Limb (tissue), 2 donors: ENCODE data around the gene RAB6A.
A peak's percentile ranks its signal among the peaks of the same experiment; 100 is the strongest.
"Not testable (repeated sequence)": the region's sequence is repeated elsewhere in the genome, so short reads cannot be mapped to it uniquely, and the experiment has no call there.

Experiments used
- DNase-seq, 2 donors: peaks; one replicate each; pipeline ENCODE4 v3.0.0-alpha.2; 2016; ENCODE audit errors: extremely low spot score in 2 of 2

Gene RAB6A

DNA sequence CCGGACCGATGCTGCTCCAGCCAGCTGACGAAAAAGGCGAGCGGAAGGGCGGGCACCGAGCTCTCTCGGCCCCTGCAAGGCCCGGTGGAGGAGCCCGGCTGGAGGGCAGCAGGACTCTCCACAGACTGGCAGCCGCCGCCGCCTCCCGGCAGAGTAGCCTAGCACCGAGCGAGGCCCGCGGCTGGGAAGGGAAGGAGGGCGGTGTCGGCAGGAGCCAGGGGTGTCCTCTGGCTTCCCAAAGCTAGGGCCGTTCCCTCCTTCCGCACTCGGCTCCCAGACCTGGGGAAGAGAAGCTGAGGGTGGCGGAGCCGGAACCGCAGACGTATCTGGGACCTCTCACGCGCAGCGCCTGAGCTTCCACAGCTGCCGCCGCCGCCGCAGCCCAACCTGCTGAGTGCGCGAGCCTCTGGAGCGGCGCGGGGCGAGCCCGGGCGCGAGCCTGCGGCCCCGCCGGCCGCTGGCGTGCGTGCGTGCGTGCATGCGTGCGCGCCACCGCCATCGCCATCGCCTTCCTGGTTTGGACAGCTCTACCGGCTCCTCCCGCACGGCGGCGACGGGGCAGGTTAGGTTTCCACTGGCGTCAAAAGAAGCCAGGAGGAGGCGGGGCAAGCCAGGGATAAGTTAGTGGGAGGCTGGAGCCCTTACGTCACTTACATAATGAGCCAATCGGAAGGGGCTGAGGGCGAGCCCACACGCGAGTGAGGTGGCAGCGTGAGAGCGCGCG, at the start of gene RAB6A:
Gene RAB6A, minus strand, starts transcription at position 396 of the 724 bp plus-strand sequence. CDS start 439 bp downstream, outside the sequence.
- peak; percentile 100 for DNase-seq

- DNase-seq, result no peak
Observed at GRCh38 chr11:73810637-73811036, 49.8 kb upstream of the RAB6A start.

DNA sequence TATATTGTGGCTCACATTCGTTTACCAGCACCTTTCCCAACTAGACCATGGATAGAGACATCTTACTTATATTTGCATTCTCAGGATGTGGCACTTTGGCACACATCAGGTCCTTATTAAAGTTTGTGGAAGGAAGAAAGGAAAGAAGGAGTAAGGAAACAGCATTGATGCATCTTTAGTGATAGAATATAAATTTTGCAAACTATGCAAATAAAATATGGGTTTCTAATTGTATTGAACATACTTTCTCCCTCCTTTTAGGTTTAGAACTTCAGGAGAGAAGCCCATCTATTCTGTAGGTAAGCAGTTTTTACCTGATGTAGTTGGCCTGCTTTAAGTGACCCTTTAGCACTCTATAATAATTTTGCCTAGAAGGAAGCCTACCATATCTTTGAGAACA, 47.2 kb upstream of the RAB6A start:
- DNase-seq, result no peak

GRCh38 chr11:73804712-73805111, 43.8 kb upstream of the RAB6A start:
- DNase-seq, result no peak

DNA sequence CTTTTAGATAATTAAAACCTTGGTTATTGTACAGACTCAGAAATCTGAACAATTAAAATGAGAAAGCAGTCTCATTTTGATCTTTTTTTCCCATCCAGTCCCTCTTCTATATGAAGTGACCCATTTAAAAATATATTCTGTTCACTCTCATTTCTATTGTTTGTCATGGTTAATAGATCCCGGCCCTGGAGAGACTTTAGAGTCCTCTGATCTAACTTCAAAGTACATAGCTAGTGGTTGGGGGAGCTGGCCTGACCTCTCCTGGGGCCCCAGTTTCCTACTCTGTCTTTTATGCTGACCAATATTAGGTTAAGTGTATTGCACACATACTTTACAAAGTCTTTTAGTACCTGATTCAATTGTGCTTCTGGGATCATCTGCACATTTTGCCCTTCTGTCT, 40.3 kb upstream of the RAB6A start:
- no peak for DNase-seq

DNA sequence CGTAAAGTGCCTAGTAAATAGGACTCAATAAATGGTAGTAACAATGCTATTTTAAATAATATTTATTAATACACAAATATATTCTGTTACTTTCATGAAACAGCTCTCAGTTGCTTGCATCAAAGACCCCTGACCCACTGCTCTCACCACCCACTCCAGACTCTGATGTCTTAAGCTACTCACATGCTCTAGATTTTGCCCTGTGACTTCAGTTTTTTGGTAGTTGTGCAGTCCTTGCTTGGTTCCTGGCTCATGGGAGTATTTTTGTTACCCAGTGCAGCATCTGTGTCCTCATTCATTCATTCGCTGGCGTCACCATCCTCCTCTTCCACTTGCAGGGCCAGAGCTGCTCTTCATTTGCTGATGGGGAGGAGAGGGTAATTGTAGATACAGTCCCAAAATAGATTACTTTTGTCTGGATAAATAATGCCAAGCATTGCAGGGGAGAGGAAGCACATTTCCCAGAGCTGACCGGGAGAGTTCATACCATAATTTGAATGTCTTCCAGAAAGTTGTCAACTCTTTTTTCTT, 39.5 kb upstream of the RAB6A start:
- DNase-seq, result no peak

DNA sequence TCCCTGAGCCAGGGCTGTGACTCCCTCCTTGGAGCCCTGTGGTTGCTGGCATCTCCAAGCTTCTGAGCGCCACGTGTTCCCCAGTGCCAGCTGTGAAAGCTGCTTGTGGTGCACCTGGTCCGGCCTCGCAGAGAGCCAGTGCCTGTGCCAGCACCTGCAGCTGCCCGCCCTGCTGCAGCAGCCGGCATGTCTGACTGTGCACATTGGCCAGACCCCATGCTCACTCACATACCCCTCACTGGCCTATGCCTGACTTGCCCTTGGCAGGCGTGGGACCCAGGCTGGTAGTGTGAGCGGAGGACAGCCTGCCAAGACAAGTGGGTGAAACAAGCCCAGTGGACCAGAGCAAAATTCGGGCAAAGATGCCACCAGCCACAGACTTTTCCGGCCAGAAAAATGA, 36.6 kb upstream of the RAB6A start:
- DNase-seq, result no peak

DNA sequence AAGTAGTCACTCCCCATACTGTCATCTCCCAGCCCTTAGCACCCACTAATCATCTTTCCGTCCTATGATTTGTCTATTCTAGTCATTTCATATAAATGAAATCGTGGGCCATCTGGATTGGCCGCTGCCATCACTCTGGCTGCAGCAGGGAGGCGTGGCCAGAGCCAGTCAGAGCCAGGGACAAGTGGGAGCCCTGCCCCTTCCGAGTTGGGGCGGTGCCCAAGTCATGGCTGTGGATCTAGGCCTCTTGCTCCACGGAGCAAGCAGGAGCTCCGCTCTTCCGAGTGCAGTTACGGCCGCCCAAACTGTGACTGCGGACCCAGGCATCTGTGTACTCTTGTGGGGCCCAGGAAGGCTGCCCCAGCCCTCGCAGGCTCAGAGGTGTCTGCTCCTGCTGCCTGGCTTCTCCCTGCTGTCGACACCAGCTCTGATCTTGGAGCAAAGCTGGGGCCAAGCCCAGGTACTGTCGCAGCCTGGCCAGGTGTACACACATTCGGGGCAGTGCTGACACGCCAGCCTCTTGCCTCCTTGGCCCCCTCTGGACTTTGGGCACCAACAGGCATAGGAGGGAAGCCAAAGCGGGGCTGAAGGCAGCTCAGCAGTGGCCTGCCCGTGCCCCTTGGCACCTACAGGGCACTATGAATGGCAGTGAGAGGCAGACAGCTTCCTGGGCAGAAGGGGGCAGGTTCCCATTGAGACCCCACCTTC, 35.2 kb upstream of the RAB6A start:
- DNase-seq, result no peak

DNA sequence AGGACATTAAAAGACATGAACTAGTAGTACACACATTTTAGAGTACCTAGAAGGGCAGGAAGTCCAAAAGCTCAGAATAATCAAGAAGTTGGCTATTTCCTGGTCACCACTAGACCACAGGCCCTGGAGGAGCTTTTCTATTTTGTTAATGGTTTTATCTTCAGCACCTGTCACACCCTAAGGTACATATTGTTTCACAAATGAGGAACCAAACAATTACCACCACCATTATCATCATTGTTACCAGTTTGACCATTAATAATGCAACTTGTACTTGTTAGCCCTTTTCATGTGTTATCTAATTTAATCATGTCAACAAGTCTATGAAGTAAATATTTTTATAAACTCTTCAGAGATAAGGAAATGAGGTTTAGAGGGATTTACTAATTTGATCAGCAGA, 31.7 kb upstream of the RAB6A start:
- DNase-seq, result no peak

- no peak for DNase-seq
Observed at GRCh38 chr11:73789279-73789670, 28.4 kb upstream of the RAB6A start.

DNA sequence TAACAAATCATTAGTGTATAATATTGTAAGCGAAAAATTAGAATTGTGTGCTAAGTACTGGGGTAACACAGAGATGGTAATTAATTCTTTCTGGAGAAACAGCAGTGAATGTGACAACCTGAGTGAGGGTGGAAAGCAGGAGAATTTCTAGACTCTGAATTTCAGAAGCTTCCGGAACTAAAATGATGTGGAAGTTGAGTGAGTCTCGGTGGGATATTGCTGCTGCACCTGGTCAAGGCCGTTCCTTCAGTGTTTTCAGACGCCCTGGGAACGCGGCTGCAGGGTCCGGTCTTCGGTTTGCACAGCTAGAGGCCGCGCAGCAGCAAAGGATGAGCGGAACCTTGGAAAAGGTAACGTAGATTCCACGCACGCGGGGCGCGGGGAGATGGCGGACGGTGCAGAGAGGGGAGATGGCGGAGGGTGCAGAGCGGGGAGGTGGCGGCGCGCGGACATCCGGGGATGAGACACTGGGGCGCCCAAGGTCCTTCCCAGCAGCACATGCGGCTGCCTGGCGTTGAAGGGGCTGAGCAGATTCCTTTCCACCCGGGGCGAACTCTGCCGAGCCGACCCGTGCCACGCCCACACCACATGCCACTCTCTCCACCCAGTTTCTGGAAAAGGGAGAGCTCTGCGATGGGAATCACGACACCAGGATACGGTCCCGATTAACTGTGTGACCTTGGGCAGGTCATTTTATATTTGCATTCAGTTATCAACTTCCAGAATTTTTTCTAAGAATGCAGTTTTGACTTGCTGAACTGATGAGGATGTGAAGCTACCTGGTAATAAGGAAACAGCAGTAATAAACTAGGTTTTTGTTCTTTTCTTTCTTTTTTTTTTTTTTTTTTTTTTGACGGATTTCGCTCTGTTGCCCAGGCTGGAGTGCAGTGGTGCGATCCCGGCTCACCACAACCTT, 27.0 kb upstream of the RAB6A start, which contains the start of gene MRPL48:
Gene MRPL48, plus strand, starts transcription at position 232 of the 916 bp plus-strand sequence. Its CDS starts 98 bp downstream, at position 330.
- peak; percentile 92 to 93 for DNase-seq

DNA sequence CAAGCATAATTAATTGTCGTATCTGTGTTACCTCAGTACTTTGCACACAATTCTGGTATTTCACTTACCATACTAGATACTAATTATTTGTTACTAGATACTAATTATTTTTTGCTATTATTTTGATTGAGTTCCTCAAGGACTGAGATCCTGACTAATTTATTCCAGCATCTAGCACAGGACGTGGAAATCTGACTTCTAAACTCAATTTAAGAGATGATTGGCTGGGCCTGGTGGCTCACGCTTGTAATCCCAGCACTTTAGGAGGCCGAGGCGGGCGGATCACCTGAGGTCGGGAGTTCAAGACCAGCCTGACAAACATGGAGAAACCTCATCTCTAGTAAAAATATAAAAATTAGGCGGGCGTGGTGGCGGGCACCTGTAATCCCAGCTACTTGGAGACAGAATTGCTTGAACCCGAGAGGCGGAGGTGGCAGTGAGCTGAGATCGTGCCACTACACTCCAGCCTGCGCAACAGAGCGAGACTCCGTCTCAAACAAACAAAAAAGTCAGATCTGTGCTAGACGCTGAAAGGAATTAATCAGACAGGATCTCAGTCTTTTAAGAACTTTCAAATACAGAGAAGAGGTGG, 26.3 kb upstream of the RAB6A start:
- no peak for DNase-seq

GRCh38 chr11:73785467-73785866, 24.6 kb upstream of the RAB6A start:
- not testable (repeated sequence) for DNase-seq

DNA sequence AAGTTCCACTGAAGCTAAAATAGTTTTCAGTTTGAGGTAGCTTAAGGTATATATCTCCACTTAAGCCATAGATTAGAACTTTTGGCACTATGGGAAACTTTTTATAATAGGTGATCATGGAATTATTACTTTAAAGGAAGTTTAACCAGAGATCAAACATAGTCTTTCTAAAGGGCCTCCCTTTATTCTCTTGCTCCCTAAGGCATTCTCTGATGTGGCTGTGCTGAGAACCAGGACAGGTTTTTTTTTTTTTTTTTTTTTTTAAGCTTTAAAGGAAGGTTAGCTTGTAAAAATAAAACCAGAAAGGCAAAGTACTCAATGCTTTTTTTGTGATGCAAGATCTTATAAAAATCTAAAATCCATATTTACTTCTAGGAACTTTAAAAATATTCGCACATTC, 23.9 kb upstream of the RAB6A start:
- no peak for DNase-seq

DNA sequence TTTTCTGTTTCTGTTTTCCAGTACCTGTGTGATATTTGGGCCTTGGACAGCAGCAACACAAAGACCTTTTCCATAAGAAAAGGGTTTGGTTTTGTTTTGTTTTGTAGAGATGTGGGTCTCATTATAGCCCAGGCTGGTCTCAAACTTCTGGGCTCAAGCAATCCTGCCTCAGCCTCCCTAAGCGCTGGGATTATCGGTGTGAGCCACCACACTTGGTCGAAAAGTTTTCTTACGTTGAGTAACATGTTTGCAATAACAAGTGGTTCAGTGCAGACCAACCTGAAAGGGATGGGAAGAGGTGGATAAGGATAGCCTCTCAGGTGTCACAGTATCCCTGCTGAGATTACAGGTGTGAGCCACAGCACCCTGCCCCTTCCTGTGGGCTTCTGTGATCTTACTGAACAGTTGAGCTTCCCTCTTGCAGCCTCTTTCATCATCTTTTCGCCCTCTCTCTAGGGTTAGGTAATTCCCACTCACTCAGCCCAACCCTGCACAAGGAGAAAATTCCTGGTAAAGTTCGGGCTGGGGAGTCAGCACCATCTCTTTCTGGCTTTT, 23.3 kb upstream of the RAB6A start:
- no peak for DNase-seq

- no peak for DNase-seq
Observed at GRCh38 chr11:73783483-73784020, 22.7 kb upstream of the RAB6A start.

- DNase-seq, result no peak
Observed at GRCh38 chr11:73781303-73781702, 20.4 kb upstream of the RAB6A start.

- peak; percentile 98 for DNase-seq
Observed at GRCh38 chr11:73779084-73779902, 18.4 kb upstream of the RAB6A start.

- not testable (repeated sequence) for DNase-seq
Observed at GRCh38 chr11:73770811-73771210, 9.9 kb upstream of the RAB6A start.

DNA sequence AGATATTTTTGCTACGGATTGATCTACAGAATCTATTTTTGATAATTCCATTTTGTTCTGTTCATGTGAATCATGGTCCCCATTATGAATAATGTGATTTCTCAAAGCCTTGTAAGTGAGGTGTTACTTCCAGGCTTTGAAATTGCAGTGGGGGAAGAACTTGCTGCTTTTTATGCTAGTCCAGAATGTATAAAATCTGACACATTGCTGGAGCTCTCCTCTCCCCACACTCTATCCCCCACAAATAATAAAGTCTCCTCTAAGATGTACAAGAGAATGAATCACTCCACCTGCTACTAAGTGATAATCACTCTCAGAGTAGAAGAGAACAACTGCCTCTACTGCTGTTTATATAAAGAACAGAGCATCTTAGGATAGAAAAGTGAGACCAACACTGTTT, 5.9 kb upstream of the RAB6A start:
- DNase-seq, result no peak
